GM19452 (cell line): ENCODE results near the gene SUPT3H.

ENCODE experiments used
- ATAC-seq: cut with Tn5 transposase; IDR thresholded peaks from one replicate; pipeline ENCODE4 v1.9.1; 2021; ENCODE audit not compliant: unreplicated experiment

Gene SUPT3H

DNA sequence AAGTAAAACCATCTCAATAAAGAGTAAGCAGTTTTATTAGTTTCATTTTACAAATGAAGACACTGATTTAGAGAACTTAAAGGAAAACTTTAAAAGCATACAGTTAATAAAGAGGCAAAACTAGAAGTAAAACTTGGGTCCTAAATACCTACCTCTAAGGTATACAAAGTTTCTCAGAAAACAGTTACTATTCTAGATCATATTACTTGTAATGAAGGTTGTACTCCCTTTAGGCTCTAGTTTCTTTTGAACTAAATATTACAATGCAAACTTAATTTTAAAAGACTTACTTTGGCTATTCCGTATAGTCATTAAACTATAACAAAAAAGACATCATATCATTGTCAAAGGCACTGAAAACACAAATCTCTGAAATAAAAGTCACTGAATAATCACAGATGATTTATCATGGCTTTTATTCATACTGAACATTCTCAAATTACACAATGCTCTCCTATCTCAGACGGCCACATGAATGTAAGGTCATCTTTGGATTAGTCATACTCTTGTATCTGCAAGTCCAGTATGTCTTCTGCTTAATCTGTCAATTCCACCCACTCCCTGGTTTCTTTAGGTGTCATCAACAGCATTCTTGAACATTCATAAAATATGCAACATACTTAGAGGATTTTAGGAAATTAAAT, 411.2 kb downstream of the SUPT3H start:
- ATAC-seq = no peak

- ATAC-seq = no peak
These were observed 412.0 kb downstream of the SUPT3H start for GRCh38 chr6:44965708-44966107.

GRCh38 chr6:44960898-44961297, 416.8 kb downstream of the SUPT3H start:
- ATAC-seq = no peak

GRCh38 chr6:44959651-44960050, 418.1 kb downstream of the SUPT3H start:
- ATAC-seq = no peak

DNA sequence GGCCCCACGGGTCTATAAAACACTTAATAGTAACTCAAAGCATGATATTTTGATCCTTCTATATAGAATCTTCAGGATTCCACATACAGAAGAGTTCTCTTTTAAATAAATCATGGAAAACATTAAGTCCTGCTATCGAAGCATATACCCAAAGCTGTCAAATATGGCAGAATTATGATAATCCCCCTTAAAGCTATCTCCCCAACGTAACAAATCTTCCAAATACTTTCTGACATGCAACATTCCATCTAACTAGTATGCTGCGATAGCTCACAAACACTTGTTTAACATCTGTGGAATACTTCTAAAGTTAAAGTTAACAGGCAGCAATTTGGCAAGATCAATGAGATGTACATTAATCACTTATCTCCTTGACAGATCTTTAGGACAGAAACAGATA, 420.6 kb downstream of the SUPT3H start:
- no peak for ATAC-seq

DNA sequence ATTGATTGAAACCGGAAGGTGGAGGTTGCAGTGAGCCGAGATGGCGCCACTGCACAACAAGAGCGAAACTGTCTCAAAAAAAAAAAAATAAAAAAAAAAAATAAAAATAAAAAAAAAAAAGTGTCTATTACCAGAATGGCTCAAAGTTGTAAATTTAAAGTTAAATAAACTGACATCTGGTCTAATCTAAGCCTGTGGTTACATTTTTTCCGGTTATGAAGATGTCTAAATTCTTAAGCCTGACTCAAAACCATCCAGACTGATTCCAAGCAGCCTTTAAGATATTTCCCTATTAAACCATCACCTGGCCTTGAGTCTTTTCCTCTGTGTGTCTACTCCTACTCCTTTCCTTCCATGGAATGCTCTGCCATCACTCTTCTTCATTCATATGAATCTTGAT, 421.3 kb downstream of the SUPT3H start:
- no peak for ATAC-seq

DNA sequence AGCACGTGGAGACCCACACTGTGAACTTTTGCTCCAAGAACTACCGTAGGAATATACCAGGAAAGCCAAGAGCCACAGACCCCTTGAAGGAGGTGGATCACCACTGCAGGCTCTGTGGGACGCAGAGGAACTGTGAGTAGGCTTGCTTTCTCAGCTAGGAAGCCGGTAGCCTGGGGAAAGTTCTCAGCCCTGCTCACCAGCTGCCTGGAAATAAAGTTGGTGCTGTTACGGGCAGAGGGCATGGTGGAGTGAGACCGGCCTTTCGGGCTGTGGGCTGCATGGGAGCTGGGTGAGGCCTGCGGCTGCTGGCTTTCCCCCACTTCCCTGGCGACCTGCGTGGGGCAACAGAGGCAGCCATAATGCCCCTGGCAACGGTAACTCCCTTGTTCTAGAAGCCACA, 422.6 kb downstream of the SUPT3H start:
- no peak for ATAC-seq

- ATAC-seq = no peak
These were observed 423.5 kb downstream of the SUPT3H start for GRCh38 chr6:44954281-44954680.

- no peak for ATAC-seq
These were observed 426.4 kb downstream of the SUPT3H start for GRCh38 chr6:44951253-44951747.

DNA sequence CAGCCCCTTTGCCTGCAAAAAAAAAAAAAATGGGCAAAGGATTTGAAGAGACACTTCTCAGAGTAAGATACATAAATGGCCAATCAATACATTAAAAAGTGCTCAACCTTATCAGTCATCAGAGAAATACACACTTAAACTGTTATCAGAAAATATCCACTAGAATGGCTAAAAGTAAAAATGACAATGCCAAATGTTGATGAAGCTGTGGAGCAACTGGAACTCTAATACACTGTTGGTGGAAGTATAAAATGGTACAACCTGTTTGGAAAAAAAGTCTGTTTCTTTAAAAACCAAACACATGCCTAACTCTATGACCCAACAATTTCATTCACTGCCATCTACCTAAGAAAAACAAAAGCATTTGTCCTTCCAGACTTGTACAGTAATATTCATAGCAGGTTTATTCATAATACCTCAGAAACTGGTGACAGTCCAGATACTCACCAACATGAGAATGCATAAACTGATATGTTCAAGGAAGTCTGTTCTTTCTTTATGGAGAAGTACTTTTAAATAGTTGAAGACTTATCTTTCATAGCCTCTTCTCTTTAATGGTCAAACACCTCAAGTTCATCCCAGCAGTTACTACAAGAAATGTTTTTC, 428.0 kb downstream of the SUPT3H start:
- no peak for ATAC-seq

DNA sequence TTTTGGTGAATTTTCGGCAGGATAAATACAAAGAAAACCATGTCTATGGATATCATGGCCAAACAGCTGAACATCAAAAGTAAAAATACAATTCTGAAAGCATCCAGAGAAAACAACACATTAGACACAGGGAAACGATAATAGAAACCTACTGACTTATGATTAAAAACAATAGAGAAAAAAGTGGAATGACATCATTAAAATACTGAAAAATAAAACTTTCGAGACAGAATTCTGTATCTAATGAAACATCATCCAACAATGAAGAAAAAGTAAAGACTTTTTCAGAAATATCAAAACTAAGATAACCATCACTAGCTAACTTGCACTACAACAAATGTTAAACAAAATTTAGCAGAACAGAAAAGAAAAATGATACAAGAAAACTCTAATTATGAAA, 434.2 kb downstream of the SUPT3H start:
- no peak for ATAC-seq

- ATAC-seq = no peak
These were observed 434.9 kb downstream of the SUPT3H start for GRCh38 chr6:44942798-44943197.

- no peak for ATAC-seq
These were observed 435.5 kb downstream of the SUPT3H start for GRCh38 chr6:44942201-44942600.

DNA sequence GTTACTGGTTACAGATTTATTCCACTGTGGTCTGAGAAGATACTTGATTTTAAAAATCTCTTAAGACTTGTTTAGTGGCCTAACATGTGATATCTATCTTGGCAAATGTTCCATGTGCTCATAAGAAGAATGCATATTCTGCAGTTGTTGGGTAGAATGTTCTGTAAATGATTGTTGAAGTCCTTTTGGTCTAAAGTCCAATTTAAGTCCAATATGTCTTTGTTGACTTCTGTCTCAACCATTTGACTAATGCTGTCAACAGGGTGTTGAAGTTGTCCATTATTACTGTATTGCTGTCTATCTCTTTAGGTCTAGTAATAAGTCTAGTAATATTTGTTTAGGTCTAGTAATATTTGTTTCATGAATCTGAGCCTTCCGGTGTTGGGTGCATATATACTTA, 437.4 kb downstream of the SUPT3H start:
- ATAC-seq = no peak

GRCh38 chr6:44935693-44936300, 441.9 kb downstream of the SUPT3H start:
- ATAC-seq = no peak

DNA sequence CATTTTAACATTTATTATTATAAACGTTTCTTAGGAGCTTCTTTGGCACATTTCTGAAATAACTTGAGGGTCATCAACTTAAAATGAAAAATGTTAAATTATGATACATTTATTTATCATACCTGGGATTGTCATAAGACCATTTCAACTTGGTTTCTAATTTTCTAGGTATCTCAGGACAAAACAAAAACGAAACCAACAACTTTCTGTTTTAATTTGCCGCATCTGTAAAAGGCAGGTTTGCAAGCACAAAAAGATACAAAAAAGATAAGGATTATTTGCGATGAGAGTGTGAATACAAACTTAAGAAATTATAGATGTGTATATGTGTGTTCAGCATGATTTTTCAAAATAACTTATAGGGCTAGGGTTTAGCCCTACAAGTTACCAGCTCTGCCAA, 444.6 kb downstream of the SUPT3H start:
- ATAC-seq = no peak

GRCh38 chr6:44932651-44933091, 445.1 kb downstream of the SUPT3H start:
- ATAC-seq = no peak

DNA sequence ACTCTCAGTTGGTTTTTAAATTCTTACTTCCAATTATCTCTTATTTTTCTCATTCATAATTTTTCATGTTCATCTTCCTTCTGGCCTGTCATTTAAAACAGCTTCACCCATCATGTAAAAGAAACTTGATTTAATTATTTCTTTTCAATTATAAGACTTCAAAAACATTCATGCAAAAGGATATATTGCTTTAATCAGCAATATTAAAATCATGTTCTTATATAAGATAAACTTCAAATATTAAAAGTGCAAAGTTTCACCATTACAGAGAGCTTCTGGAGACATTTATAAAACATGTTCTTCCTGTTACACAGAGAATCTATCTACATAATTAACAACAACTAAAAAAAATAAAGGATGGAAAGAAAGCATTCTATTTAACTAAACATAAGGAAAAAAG, 446.3 kb downstream of the SUPT3H start:
- ATAC-seq = no peak

DNA sequence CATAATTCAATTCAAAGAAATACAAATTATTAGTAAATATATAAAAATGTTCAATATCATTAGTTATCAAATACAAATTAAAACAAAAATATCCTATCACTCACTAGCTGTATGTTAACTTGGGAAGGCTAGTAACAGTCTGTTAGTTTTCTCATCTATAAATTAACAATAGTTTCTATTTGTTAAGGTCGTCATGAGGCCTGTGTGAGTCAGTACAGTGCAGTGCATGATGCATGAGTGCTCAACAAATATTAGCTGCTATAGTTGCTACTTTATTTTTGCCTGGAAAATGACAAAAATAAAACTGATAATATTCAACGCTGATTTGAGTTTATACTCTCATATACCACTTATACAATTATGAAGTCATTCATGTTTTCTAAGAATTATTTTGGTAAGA, 451.2 kb downstream of the SUPT3H start:
- ATAC-seq = no peak

DNA sequence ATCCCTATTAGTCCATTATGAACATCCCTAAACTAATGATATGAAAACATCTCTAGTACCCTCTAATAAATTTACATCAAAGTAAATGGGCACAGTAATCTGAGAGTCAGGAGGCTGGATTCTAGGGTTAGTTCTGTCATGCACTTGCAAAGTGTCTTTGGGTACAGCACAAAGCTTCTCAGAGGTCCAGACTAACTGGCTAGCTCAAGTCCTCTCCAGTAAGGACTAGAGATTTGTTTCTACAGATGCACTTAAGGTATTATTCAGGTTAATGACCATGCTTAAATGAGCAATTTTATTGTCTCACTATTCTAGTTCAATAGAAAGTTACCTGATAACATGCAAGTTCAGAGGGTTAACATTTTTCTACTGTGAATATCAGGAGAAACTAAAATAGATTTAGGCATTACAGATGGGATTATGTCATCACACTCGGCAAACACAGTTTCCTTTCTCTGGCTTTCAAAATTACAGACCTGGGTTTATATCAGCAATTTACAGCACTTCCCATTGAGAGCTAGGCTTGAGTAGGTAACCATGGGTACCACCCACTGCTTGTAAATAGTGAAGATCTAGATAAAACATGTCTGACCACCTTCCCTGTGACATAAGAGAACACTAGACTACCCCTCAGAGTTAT, 452.5 kb downstream of the SUPT3H start:
- ATAC-seq = no peak

GRCh38 chr6:44923444-44923843, 454.3 kb downstream of the SUPT3H start:
- ATAC-seq = no peak

- ATAC-seq = no peak
These were observed 455.9 kb downstream of the SUPT3H start for GRCh38 chr6:44921798-44922197.
